H9 (cell line): ENCODE measurements around the gene TMSB10. TPM values are rescaled to one million over a fixed set of nuclear protein-coding genes. Genes with fewer than 3 reads are reported as not detected.

Source experiments
- DNase-seq: peaks from one replicate; pipeline ENCODE4 v3.0.0-alpha.2; 2017
- H2AFZ ChIP-seq: one replicate; pipeline ENCODE4 v1.6.1; 2013; ENCODE audit warnings: mild to moderate bottlenecking, low read length, control low read depth, moderate library complexity
- H2AK5ac ChIP-seq: 2 replicates; pipeline ENCODE4 v1.6.1; 2013; ENCODE audit warnings: low read length, control low read depth, mixed read lengths; ENCODE audit not compliant: insufficient read length
- H2BK120ac ChIP-seq: one replicate; pipeline ENCODE4 v1.6.1; 2013; ENCODE audit warnings: low read depth, mild to moderate bottlenecking, low read length, control low read depth, inconsistent platforms; ENCODE audit not compliant: poor library complexity, severe bottlenecking
- H2BK12ac ChIP-seq: 2 replicates; pipeline ENCODE4 v1.6.1; 2013; ENCODE audit warnings: low read length, control low read depth, mixed read lengths, low read depth; ENCODE audit not compliant: insufficient read length
- H2BK15ac ChIP-seq: 2 replicates; pipeline ENCODE4 v1.6.1; 2013; ENCODE audit warnings: low read depth, low read length, control low read depth
- H2BK20ac ChIP-seq: one replicate; pipeline ENCODE4 v1.6.1; 2013; ENCODE audit warnings: low read depth, mild to moderate bottlenecking, low read length, control low read depth, inconsistent platforms; ENCODE audit not compliant: poor library complexity, severe bottlenecking
- H2BK5ac ChIP-seq: 2 replicates; pipeline ENCODE4 v1.6.1; 2013; ENCODE audit warnings: low read length, control low read depth, mixed read lengths; ENCODE audit not compliant: insufficient read length
- H3K14ac ChIP-seq: 2 replicates; pipeline ENCODE4 v1.6.1; 2013; ENCODE audit warnings: low read length, control low read depth; ENCODE audit not compliant: insufficient read depth
- H3K18ac ChIP-seq: 2 replicates; pipeline ENCODE4 v1.6.1; 2013; ENCODE audit warnings: low read depth, mild to moderate bottlenecking, mixed read lengths, low read length, control low read depth; ENCODE audit not compliant: insufficient read length
- H3K23ac ChIP-seq: 2 replicates; pipeline ENCODE4 v1.6.1; 2013; ENCODE audit warnings: low read length, control low read depth, mixed read lengths, low read depth; ENCODE audit not compliant: insufficient read length
- H3K23me2 ChIP-seq: 2 replicates; pipeline ENCODE4 v1.6.1; 2013; ENCODE audit warnings: low read depth, mild to moderate bottlenecking, mixed read lengths, low read length, control low read depth; ENCODE audit not compliant: insufficient read length, poor library complexity, severe bottlenecking
- H3K27ac ChIP-seq: 2 replicates; pipeline ENCODE4 v1.5.1; 2013; ENCODE audit warnings: low read length, control low read depth, mixed read lengths, low read depth; ENCODE audit not compliant: insufficient read length
- H3K27me3 ChIP-seq: 2 replicates; pipeline ENCODE4 v1.6.1; 2013; ENCODE audit warnings: low read length, control low read depth, inconsistent platforms; ENCODE audit not compliant: insufficient read depth
- H3K4ac ChIP-seq: 2 replicates; pipeline ENCODE4 v1.6.1; 2013; ENCODE audit warnings: low read depth, mild to moderate bottlenecking, control low read depth, inconsistent platforms, low read length, moderate library complexity
- H3K4me1 ChIP-seq: 2 replicates; pipeline ENCODE4 v1.6.1; 2013; ENCODE audit warnings: low read length, control low read depth, inconsistent platforms; ENCODE audit not compliant: insufficient read depth
- H3K4me2 ChIP-seq: 2 replicates; pipeline ENCODE4 v1.6.1; 2013; ENCODE audit warnings: low read length, control low read depth, mixed read lengths; ENCODE audit not compliant: insufficient read length, insufficient read depth
- H3K56ac ChIP-seq: 2 replicates; pipeline ENCODE4 v1.6.1; 2013; ENCODE audit warnings: low read depth, mild to moderate bottlenecking, mixed read lengths, low read length, control low read depth; ENCODE audit not compliant: insufficient read length
- H3K79me1 ChIP-seq: 2 replicates; pipeline ENCODE4 v1.6.1; 2013; ENCODE audit warnings: low read depth, mild to moderate bottlenecking, moderate library complexity, low read length, control low read depth, inconsistent platforms; ENCODE audit not compliant: insufficient read depth, poor library complexity, severe bottlenecking
- H3K79me2 ChIP-seq: 2 replicates; pipeline ENCODE4 v1.6.1; 2013; ENCODE audit warnings: low read length, control low read depth, inconsistent platforms; ENCODE audit not compliant: insufficient read depth
- H3K9ac ChIP-seq: 2 replicates; pipeline ENCODE4 v1.6.1; 2013; ENCODE audit warnings: low read length, control low read depth, mixed read lengths; ENCODE audit not compliant: insufficient read length; ENCODE audit errors: extremely low read depth
- H3K9me3 ChIP-seq: one replicate; pipeline ENCODE4 v1.6.1; 2013; ENCODE audit warnings: low read depth, low read length, inconsistent platforms; ENCODE audit not compliant: control insufficient read depth
- H3T11ph ChIP-seq: one replicate; pipeline ENCODE4 v1.6.1; 2013; ENCODE audit warnings: mild to moderate bottlenecking, low read length, control low read depth, inconsistent platforms
- H4K20me1 ChIP-seq: one replicate; pipeline ENCODE4 v1.6.1; 2013; ENCODE audit not compliant: control insufficient read depth, insufficient read length, insufficient read depth
- H4K5ac ChIP-seq: 2 replicates; pipeline ENCODE4 v1.6.1; 2013; ENCODE audit warnings: low read depth, mild to moderate bottlenecking, mixed read lengths, low read length, control low read depth; ENCODE audit not compliant: insufficient read length
- H4K8ac ChIP-seq: replicated peaks from 2 replicates; pipeline ENCODE4 v1.6.1; 2013; ENCODE audit warnings: low read length, control low read depth, mixed read lengths, low read depth; ENCODE audit not compliant: insufficient read length
- H4K91ac ChIP-seq: 2 replicates; pipeline ENCODE4 v1.6.1; 2013; ENCODE audit warnings: low read depth, mild to moderate bottlenecking, moderate library complexity, mixed read lengths, low read length, control low read depth; ENCODE audit not compliant: insufficient read length
- H3K27ac Mint-ChIP-seq, 3 experiments: 2 replicates in 2 of 3; 3 replicates in 1 of 3; pipeline ENCODE4 v1.8.0; 2020 to 2021; ENCODE audit warnings: mixed read lengths in 3 of 3, mild to moderate bottlenecking in 1 of 3, moderate library complexity in 1 of 3
- H3K27me3 Mint-ChIP-seq: 2 replicates; pipeline ENCODE4 v1.8.0; 2021; ENCODE audit warnings: low read depth, mild to moderate bottlenecking, moderate library complexity, mixed read lengths
- H3K36me3 Mint-ChIP-seq, 3 experiments: 2 replicates in 2 of 3; 3 replicates in 1 of 3; pipeline ENCODE4 v1.8.0; 2020 to 2021; ENCODE audit warnings: low read depth in 3 of 3, mixed read lengths in 3 of 3; ENCODE audit not compliant: insufficient read depth in 1 of 3
- H3K4me1 Mint-ChIP-seq, 2 experiments: 2 replicates each; pipeline ENCODE4 v1.8.0; 2020; ENCODE audit warnings: mixed read lengths in 2 of 2
- H3K4me3 Mint-ChIP-seq, 2 experiments: 2 replicates in 1 of 2; 3 replicates in 1 of 2; pipeline ENCODE4 v1.8.0; 2020 to 2021; ENCODE audit warnings: mild to moderate bottlenecking in 2 of 2, mixed read lengths in 2 of 2, moderate library complexity in 1 of 2
- H3K9me3 Mint-ChIP-seq, 2 experiments: 2 replicates in 1 of 2; 3 replicates in 1 of 2; pipeline ENCODE4 v1.8.0; 2020; ENCODE audit warnings: mild to moderate bottlenecking in 2 of 2, mixed read lengths in 2 of 2, moderate library complexity in 1 of 2
- CTCF ChIP-seq: fragments of 200-600 bp; sonication (generic); conservative IDR thresholded peaks from 3 replicates; pipeline ENCODE4 v1.8.0; 2021; ENCODE audit warnings: antibody characterized with exemption, mild to moderate bottlenecking
- WGBS: extraction: QIAGEN DNeasy Blood & Tissue Kit; methylation state at CpG from one replicate; pipeline ENCODE4 v1.1.7; 2013; ENCODE audit warnings: missing lambda C conversion rate, low lambda C conversion rate, mixed read lengths; ENCODE audit not compliant: insufficient read length; ENCODE audit errors: extremely low coverage; 5-methylcytosine and 5-hydroxymethylcytosine counted together
- total RNA-seq: library from RNA; stranded (reverse); gene quantifications from 2 replicates; pipeline ENCODE4 v1.2.1, GENCODE V29; 2021

TMSB10 gene
- total RNA-seq, 1 experiment from 2014 or later = 755 TPM

- no peak overlapping the region for H3K27ac Mint-ChIP-seq
- H3K27ac ChIP-seq = no peak overlapping the region
- H3K23ac ChIP-seq = no peak overlapping the region
- no peak overlapping the region for H4K8ac ChIP-seq
- no peaks in the 10 kb centered on the region for H3K79me1 ChIP-seq
- H3K9ac ChIP-seq = no peak overlapping the region
- no peak overlapping the region for H3K4me2 ChIP-seq
- no peak overlapping the region for H4K91ac ChIP-seq
- no peak overlapping the region for H3K18ac ChIP-seq
- DNase-seq = no peak
- no peak overlapping the region for H2BK20ac ChIP-seq
- H4K5ac ChIP-seq = no peak overlapping the region
- H2BK120ac ChIP-seq = no peak overlapping the region
- H2BK12ac ChIP-seq = no peak overlapping the region
- no peaks in the 10 kb centered on the region for H3K36me3 Mint-ChIP-seq
- no peak for TF ChIP-seq CTCF
- H3K27me3 Mint-ChIP-seq = peaks cover 87% of the 10 kb centered on the region
- no peak overlapping the region for H2AK5ac ChIP-seq
- H3K9me3 ChIP-seq = no peaks in the 10 kb centered on the region
- H3K27me3 ChIP-seq = peaks cover 30% of the 10 kb centered on the region
- peaks cover 8 to 14% of the 10 kb centered on the region in 2 experiments for H3K4me1 Mint-ChIP-seq
- peaks cover 14% of the 10 kb centered on the region for H3K23me2 ChIP-seq
- H3K4me1 ChIP-seq = no peaks in the 10 kb centered on the region
- H3K56ac ChIP-seq = no peak overlapping the region
- no peak overlapping the region for H3T11ph ChIP-seq
- no peak overlapping the region for H3K4ac ChIP-seq
- no peak overlapping the region for H2AFZ ChIP-seq
- no peak overlapping the region for H3K14ac ChIP-seq
- no peak overlapping the region for H2BK15ac ChIP-seq
- H3K9me3 Mint-ChIP-seq = no peaks in the 10 kb centered on the region; a peak in 1 of 5 replicates
- no peaks in the 10 kb centered on the region for H3K79me2 ChIP-seq
- no CpG with 5 or more reads among the region's 3 CpGs for WGBS
- no peaks in the 10 kb centered on the region for H4K20me1 ChIP-seq
- H3K4me3 Mint-ChIP-seq = no peak overlapping the region
- no peak overlapping the region for H2BK5ac ChIP-seq
Observed at GRCh38 chr2:84876369-84876768, 29.1 kb upstream of the TMSB10 start.
